Nephron (organoid): ENCODE data around the gene CHID1.

Source experiments
- H3K27ac Mint-ChIP-seq, 3 experiments: 2 replicates each; pipeline ENCODE4 v1.8.0; 2020; ENCODE audit warnings: mixed read lengths in 3 of 3, mild to moderate bottlenecking in 2 of 3, moderate library complexity in 1 of 3
- H3K27me3 Mint-ChIP-seq: 2 replicates; pipeline ENCODE4 v1.8.0; 2021; ENCODE audit warnings: low read depth, mild to moderate bottlenecking, moderate library complexity, mixed read lengths
- H3K36me3 Mint-ChIP-seq: 2 replicates; pipeline ENCODE4 v1.8.0; 2020; ENCODE audit warnings: low read depth, mixed read lengths
- H3K4me1 Mint-ChIP-seq: 2 replicates; pipeline ENCODE4 v1.8.0; 2020; ENCODE audit warnings: mixed read lengths
- H3K4me3 Mint-ChIP-seq, 3 experiments: 2 replicates each; pipeline ENCODE4 v1.8.0; 2020; ENCODE audit warnings: mild to moderate bottlenecking in 3 of 3, mixed read lengths in 3 of 3, moderate library complexity in 2 of 3
- H3K9me3 Mint-ChIP-seq: 2 replicates; pipeline ENCODE4 v1.8.0; 2020; ENCODE audit warnings: mixed read lengths
- CTCF ChIP-seq, 3 experiments: fragments of 200-600 bp; sonication (generic); IDR thresholded peaks; one replicate each; pipeline ENCODE4 v1.5.0; 2021; ENCODE audit warnings: antibody characterized with exemption in 3 of 3; ENCODE audit not compliant: unreplicated experiment in 3 of 3

CHID1 gene

GRCh38 chr11:910589-911030, at the start of gene CHID1:
TSS of gene CHID1 (minus strand) at chr11:910810. CDS start at chr11:904816, 5,994 bp downstream.
- H3K27me3 Mint-ChIP-seq = no peaks in the 10 kb centered on the region
- H3K4me3 Mint-ChIP-seq = peak within 1 kb of the TSS; percentile 92 to 96 (median 95)
- H3K27ac Mint-ChIP-seq = peak within 1 kb of the TSS; percentile 81 to 98 (median 97)
- H3K4me1 Mint-ChIP-seq = peaks cover 5% of the 10 kb centered on the region
- no peaks in the 10 kb centered on the region for H3K9me3 Mint-ChIP-seq
- peaks cover 5% of the 10 kb centered on the region for H3K36me3 Mint-ChIP-seq
- TF ChIP-seq CTCF (IDR thresholded peaks at IDR 0.05; ENCODE audit: unreplicated experiment in 3 of 3) = no peak

GRCh38 chr11:959608-960007, 49.0 kb upstream of the CHID1 start:
- Mint-ChIP-seq H3K36me3 (peaks cover 44% of the 10 kb centered on the region), H3K27ac (peak overlapping the region; percentile 80 to 95 (median 90)), H3K9me3 (no peaks in the 10 kb centered on the region), H3K4me3 (no peak overlapping the region), H3K4me1 (peaks cover 36% of the 10 kb centered on the region), H3K27me3 (no peaks in the 10 kb centered on the region)
- no peak for TF ChIP-seq CTCF (IDR thresholded peaks at IDR 0.05; ENCODE audit: unreplicated experiment in 3 of 3)

- H3K27ac Mint-ChIP-seq = peak overlapping the region; percentile 20 to 95 (median 80)
- no peaks in the 10 kb centered on the region for H3K9me3 Mint-ChIP-seq
- H3K36me3 Mint-ChIP-seq = peaks cover 38% of the 10 kb centered on the region
- TF ChIP-seq CTCF (IDR thresholded peaks at IDR 0.05; ENCODE audit: unreplicated experiment in 3 of 3) = no peak
- peaks cover 41% of the 10 kb centered on the region for H3K4me1 Mint-ChIP-seq
- H3K4me3 Mint-ChIP-seq = no peak overlapping the region
- H3K27me3 Mint-ChIP-seq = no peaks in the 10 kb centered on the region
Measured at GRCh38 chr11:959027-959426, 48.4 kb upstream of the CHID1 start.

GRCh38 chr11:958101-958500, 47.5 kb upstream of the CHID1 start:
- Mint-ChIP-seq H3K36me3 (peaks cover 31% of the 10 kb centered on the region), H3K27me3 (no peaks in the 10 kb centered on the region), H3K4me1 (peaks cover 42% of the 10 kb centered on the region), H3K9me3 (no peaks in the 10 kb centered on the region), H3K4me3 (no peak overlapping the region), H3K27ac (peak overlapping the region; percentile 58 to 95 (median 80))
- TF ChIP-seq CTCF (IDR thresholded peaks at IDR 0.05; ENCODE audit: unreplicated experiment in 3 of 3) = no peak

GRCh38 chr11:957212-957920, 46.8 kb upstream of the CHID1 start:
- peak overlapping the region in 1 of 3 experiments; percentile 5 for H3K4me3 Mint-ChIP-seq
- H3K27me3 Mint-ChIP-seq = no peaks in the 10 kb centered on the region
- H3K36me3 Mint-ChIP-seq = peaks cover 27% of the 10 kb centered on the region
- peak overlapping the region; percentile 58 to 95 (median 80) for H3K27ac Mint-ChIP-seq
- peaks cover 50% of the 10 kb centered on the region for H3K4me1 Mint-ChIP-seq
- H3K9me3 Mint-ChIP-seq = no peaks in the 10 kb centered on the region
- no peak for TF ChIP-seq CTCF (IDR thresholded peaks at IDR 0.05; ENCODE audit: unreplicated experiment in 3 of 3)
